ENCODE measurements around the gene GPC5.

Gene GPC5

DNA sequence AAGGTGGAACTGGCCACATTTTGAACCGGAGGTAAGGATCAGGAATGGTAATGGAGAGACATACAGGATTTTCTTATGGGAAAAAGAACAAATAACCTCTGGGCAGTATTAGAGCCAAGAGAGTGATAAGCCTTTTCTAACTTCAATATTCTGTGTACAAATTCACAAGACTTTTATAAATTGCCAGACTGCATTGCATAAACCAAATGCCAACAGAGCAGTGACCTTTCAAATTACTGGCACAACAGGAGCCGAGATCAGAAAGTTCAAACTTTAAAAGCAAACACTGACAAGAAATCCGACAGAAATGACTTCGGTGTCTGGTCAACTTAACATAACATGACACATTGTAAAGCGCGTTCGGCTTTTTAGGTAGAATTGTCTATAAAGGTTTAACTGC lies 737.1 kb downstream of the GPC5 start:
- TF ChIP-seq, protein P1, sequence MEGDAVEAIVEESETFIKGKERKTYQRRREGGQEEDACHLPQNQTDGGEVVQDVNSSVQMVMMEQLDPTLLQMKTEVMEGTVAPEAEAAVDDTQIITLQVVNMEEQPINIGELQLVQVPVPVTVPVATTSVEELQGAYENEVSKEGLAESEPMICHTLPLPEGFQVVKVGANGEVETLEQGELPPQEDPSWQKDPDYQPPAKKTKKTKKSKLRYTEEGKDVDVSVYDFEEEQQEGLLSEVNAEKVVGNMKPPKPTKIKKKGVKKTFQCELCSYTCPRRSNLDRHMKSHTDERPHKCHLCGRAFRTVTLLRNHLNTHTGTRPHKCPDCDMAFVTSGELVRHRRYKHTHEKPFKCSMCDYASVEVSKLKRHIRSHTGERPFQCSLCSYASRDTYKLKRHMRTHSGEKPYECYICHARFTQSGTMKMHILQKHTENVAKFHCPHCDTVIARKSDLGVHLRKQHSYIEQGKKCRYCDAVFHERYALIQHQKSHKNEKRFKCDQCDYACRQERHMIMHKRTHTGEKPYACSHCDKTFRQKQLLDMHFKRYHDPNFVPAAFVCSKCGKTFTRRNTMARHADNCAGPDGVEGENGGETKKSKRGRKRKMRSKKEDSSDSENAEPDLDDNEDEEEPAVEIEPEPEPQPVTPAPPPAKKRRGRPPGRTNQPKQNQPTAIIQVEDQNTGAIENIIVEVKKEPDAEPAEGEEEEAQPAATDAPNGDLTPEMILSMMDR (conservative IDR thresholded peaks at IDR 0.05; ENCODE audit: control insufficient read depth, insufficient read depth, low read depth, low read length), result no peak
- H3K4me3 ChIP-seq (ENCODE audit: control insufficient read depth, low read depth, low read length), result no peak overlapping the region
- no peak for DNase-seq (ENCODE audit: low read depth)

DNA sequence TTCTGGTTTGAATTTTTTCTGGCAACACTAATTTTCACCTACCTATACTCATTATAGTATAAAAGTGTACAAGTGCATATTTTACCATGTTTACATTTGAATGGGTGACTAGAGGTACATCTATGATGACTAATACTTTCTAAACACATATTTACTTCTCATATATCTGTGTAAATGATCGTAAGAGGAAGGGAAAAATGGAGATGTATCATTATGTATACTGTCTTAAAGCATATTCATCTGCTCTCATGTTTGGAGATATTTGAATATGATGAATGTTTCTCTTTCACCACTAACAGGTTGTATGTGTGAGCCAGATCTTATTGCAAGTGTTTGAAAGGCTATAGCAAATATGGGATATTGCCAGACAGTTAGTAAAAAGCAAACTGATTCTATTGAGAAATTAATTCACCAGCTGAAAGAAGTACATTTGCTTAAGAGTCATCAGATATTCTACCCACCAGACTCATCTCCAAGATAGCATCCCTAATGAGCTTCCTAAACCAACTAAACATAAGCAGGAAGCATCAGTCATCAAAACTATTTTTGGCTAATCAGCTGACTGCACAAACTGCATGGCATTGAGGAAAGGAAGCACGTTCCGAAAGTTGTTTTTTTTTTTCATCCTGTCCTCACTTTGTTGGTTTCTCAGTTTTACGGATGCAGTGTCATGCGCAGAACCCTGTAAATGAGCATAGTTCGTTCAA lies 738.2 kb downstream of the GPC5 start:
- no peak overlapping the region for H3K4me3 ChIP-seq (ENCODE audit: control insufficient read depth, low read depth, low read length)
- peak; percentile 1 for DNase-seq (ENCODE audit: low read depth)
- TF ChIP-seq, protein P1 (conservative IDR thresholded peaks at IDR 0.05; ENCODE audit: control insufficient read depth, insufficient read depth, low read depth, low read length), result no peak

DNA sequence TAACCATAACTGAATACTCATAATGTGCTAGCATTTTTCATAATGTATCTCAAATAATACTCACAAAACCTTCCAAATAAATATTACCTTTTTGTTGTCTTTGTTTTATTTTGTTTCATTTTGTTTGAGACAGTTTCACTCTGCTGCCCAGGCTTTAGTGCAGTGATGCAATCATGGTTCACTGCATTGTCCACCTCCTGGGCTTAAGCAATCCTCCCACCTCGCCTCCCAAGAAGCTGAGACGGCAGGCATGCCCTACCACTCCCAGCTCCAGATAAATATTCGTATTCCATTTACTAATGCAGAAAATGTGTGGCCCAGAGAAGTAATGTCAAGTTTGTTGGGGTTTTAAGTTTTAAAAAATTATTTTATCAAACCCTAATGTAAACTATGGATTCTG lies 739.1 kb downstream of the GPC5 start:
- no peak overlapping the region for H3K4me3 ChIP-seq (ENCODE audit: control insufficient read depth, low read depth, low read length)
- TF ChIP-seq, protein P1 (conservative IDR thresholded peaks at IDR 0.05; ENCODE audit: control insufficient read depth, insufficient read depth, low read depth, low read length), result no peak
- peak; percentile 3 for DNase-seq (ENCODE audit: low read depth)

DNA sequence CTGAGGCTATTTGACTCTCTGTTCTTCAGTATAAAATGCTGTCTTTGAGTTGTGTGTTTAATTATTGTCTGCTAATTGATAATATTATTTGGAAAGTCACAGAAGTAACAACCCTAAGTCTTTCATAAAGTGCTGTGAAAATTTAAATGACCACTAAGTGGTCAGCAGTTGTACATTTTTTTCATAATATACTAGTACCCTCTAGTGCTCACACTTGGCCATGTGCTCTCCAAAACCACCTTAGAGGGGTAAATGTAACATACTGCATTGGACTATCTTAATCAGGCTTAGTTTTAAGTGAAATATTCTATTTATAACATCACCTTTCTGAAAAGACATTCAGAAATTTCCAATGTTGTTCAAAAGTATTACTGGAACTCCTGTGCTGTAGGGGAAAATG lies 745.3 kb downstream of the GPC5 start:
- TF ChIP-seq, protein P1 (conservative IDR thresholded peaks at IDR 0.05; ENCODE audit: control insufficient read depth, insufficient read depth, low read depth, low read length), result no peak
- no peak overlapping the region for H3K4me3 ChIP-seq (ENCODE audit: control insufficient read depth, low read depth, low read length)
- DNase-seq (ENCODE audit: low read depth), result no peak

DNA sequence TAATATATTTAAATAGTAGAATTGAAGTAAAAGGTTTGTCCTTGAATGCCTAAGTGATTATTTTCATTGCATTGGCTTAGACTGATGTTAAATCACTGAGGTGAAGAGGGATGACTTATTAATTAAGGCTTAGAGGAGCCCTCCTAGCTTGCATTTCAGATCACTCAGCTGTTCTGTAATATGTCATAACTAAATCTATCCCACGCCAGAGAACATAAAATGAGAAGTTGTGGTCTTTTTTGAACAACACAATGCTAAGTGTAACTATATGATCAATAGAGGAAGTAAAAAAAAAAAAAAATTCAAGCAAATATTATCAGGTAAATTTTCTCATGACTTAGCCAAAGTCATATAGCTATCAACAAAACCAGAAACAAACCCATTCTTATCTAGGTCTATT lies 752.2 kb downstream of the GPC5 start:
- no peak for DNase-seq (ENCODE audit: low read depth)
- H3K4me3 ChIP-seq (ENCODE audit: control insufficient read depth, low read depth, low read length), result no peak overlapping the region
- TF ChIP-seq, protein P1 (conservative IDR thresholded peaks at IDR 0.05; ENCODE audit: control insufficient read depth, insufficient read depth, low read depth, low read length), result no peak

DNA sequence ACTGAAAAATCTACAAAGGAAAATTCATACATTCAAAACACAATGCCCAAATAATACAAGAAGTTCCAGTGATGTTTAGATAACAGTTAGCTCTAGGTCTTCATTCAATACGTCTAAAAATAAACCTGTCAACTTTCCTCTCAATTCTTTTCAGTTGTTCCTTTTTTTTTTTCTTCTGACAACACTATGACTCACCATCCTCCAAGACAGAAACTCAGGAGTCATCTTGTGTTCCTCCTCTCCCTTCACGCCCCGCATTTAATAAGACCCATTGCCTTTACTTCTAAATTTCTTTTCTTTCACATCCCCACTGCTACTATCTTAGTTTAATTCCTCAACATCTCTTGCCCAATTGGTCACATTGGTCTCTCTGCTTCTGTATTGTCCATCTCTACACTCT lies 759.9 kb downstream of the GPC5 start:
- peak; percentile 65 for DNase-seq (ENCODE audit: low read depth)
- H3K4me3 ChIP-seq (ENCODE audit: control insufficient read depth, low read depth, low read length), result no peak overlapping the region
- TF ChIP-seq, protein P1 (conservative IDR thresholded peaks at IDR 0.05; ENCODE audit: control insufficient read depth, insufficient read depth, low read depth, low read length), result no peak

DNA sequence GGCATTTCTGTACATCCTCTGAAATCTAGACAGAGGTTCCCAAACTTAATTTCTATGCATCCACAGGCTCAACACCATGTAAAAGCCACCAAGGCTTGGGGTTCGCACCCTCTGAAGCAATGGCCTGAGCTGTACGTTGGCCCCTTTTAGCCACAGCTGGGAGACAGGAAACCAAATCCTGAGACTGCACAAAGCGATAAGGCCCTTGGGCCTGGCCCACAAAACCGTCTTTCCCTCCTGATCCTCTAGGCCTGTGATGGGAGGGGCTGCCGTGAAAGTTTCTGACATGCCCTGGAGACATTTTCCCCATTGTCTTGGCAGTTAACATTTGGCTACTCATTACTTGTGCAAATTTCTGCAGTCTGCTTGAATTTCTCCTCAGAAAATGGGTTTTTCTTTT lies 766.4 kb downstream of the GPC5 start:
- no peak for DNase-seq (ENCODE audit: low read depth)
- H3K4me3 ChIP-seq (ENCODE audit: control insufficient read depth, low read depth, low read length), result no peak overlapping the region
- TF ChIP-seq, protein P1 (conservative IDR thresholded peaks at IDR 0.05; ENCODE audit: control insufficient read depth, insufficient read depth, low read depth, low read length), result no peak
